ENCODE data around the gene RP9.

GRCh38 chr7:33152087-33152486, 42.9 kb upstream of the RP9 start:
- TF ChIP-seq CTCF (IDR thresholded peaks at IDR 0.05) (no peak), USF2 (IDR thresholded peaks at IDR 0.05) (no peak), POLR2A (IDR thresholded peaks at IDR 0.05; ENCODE audit: low read length) (no peak), MAX (IDR thresholded peaks at IDR 0.05) (no peak), EP300 (IDR thresholded peaks at IDR 0.05) (no peak), HMGXB4 (CRISPR knock-in tag; IDR thresholded peaks at IDR 0.05; ENCODE audit: borderline replicate concordance) (no peak), RCOR1 (IDR thresholded peaks at IDR 0.05; ENCODE audit: low read depth, low read length) (no peak), CBX8 (IDR thresholded peaks at IDR 0.05) (no peak), PBX3 (IDR thresholded peaks at IDR 0.05) (no peak), CEBPB (IDR thresholded peaks at IDR 0.05) (no peak)

Data from A549 (cell line).